Tibial nerve (tissue), 3 donors: Measurements from ENCODE around the gene ITGA11.

Experiments
- CTCF ChIP-seq, 5 experiments: fragments of 200-600 bp in 3 of 5; fragments of 450-650 bp in 2 of 5; sonication (generic) in 3 of 5; IDR thresholded peaks; one replicate each; pipeline ENCODE4 v1.5.1; 2016 to 2019; ENCODE audit warnings: antibody characterized with exemption in 5 of 5, mild to moderate bottlenecking in 3 of 5, moderate library complexity in 2 of 5
- POLR2A ChIP-seq, 2 donors: fragments of 450-650 bp; IDR thresholded peaks; one replicate each; pipeline ENCODE4 v1.6.1; 2017; ENCODE audit warnings: antibody characterized with exemption in 2 of 2, mild to moderate bottlenecking in 2 of 2, moderate library complexity in 2 of 2

GRCh38 chr15:68415501-68416157, 16.3 kb downstream of the ITGA11 start:
- TF ChIP-seq CTCF (IDR thresholded peaks at IDR 0.05) (no peak), POLR2A (IDR thresholded peaks at IDR 0.05) (no peak)
